CD14-positive monocyte (primary cell): Measurements from ENCODE around the gene NARF. TPM values are rescaled to one million over a fixed set of nuclear protein-coding genes. Genes with fewer than 3 reads are reported as not detected.

Source experiments
- DNase-seq, 3 donors: peaks; one replicate each; pipeline ENCODE4 v3.0.0-alpha.2; 2011 to 2022
- H2AFZ ChIP-seq: 2 replicates; pipeline ENCODE4 v1.6.0; 2012; ENCODE audit warnings: mild to moderate bottlenecking, low read depth, low read length, inconsistent platforms; ENCODE audit not compliant: insufficient read depth, poor library complexity, severe bottlenecking
- H3K27ac ChIP-seq, 2 donors: 1 replicate in 1 of 2; 2 replicates in 1 of 2; pipeline ENCODE4 v1.5.1; 2012 to 2013; ENCODE audit warnings: low read length in 2 of 2, control low read depth in 1 of 2, inconsistent platforms in 1 of 2, low read depth in 1 of 2, mild to moderate bottlenecking in 1 of 2
- H3K27me3 ChIP-seq, 2 donors: one replicate each; pipeline versions ENCODE4 v1.6.0 to v1.6.1; 2011 to 2013; ENCODE audit warnings: low read length in 2 of 2; ENCODE audit not compliant: control insufficient read depth in 2 of 2, insufficient read depth in 2 of 2
- H3K36me3 ChIP-seq, 2 donors: replicated peaks in 1 of 2; 1 replicate in 1 of 2; 2 replicates in 1 of 2; pipeline versions ENCODE4 v1.5.1 to v1.6.1; 2012 to 2013; ENCODE audit warnings: low read length in 2 of 2, control low read depth in 1 of 2, inconsistent platforms in 1 of 2, mild to moderate bottlenecking in 1 of 2; ENCODE audit not compliant: insufficient read depth in 2 of 2, control insufficient read depth in 1 of 2
- H3K4me1 ChIP-seq, 2 donors: 1 replicate in 1 of 2; 2 replicates in 1 of 2; pipeline versions ENCODE4 v1.5.1 to v1.6.1; 2012 to 2013; ENCODE audit warnings: low read length in 2 of 2, control low read depth in 1 of 2, inconsistent platforms in 1 of 2, mild to moderate bottlenecking in 1 of 2, moderate library complexity in 1 of 2; ENCODE audit not compliant: insufficient read depth in 2 of 2, control insufficient read depth in 1 of 2
- H3K4me2 ChIP-seq: replicated peaks from 2 replicates; pipeline ENCODE3; 2012; ENCODE audit warnings: low read length, moderate library complexity, mild to moderate bottlenecking; ENCODE audit not compliant: poor library complexity, severe bottlenecking; ENCODE audit errors: extremely low read depth
- H3K4me3 ChIP-seq, 3 experiments: fragments of 200-600 bp in 1 of 3; sonication (generic) in 1 of 3; replicated peaks in 1 of 3; 1 replicate in 2 of 3; 2 replicates in 1 of 3; pipeline ENCODE4 v1.5.1; 2011 to 2013; ENCODE audit warnings: low read length in 3 of 3, mild to moderate bottlenecking in 3 of 3, control low read depth in 2 of 3, low read depth in 2 of 3, inconsistent platforms in 1 of 3, moderate library complexity in 1 of 3
- H3K79me2 ChIP-seq: 2 replicates; pipeline ENCODE4 v1.6.0; 2012; ENCODE audit warnings: mild to moderate bottlenecking, control low read depth, inconsistent platforms, low read length, moderate library complexity; ENCODE audit not compliant: insufficient read depth
- H3K9ac ChIP-seq: 2 replicates; pipeline ENCODE4 v1.6.0; 2017; ENCODE audit warnings: low read length, mild to moderate bottlenecking; ENCODE audit not compliant: insufficient read depth, poor library complexity, severe bottlenecking
- H3K9me3 ChIP-seq, 2 donors: replicated peaks in 1 of 2; 1 replicate in 1 of 2; 2 replicates in 1 of 2; pipeline versions ENCODE4 v1.5.1 to v1.6.1; 2012 to 2013; ENCODE audit warnings: low read length in 2 of 2, control low read depth in 1 of 2; ENCODE audit not compliant: control insufficient read depth in 1 of 2, insufficient read depth in 1 of 2
- H4K20me1 ChIP-seq: 2 replicates; pipeline ENCODE4 v1.6.0; 2012; ENCODE audit warnings: mild to moderate bottlenecking, low read length, control low read depth, moderate library complexity; ENCODE audit not compliant: insufficient read depth
- H3K27ac Mint-ChIP-seq, 7 donors: one replicate each; pipeline ENCODE4 v1.8.0; 2020; ENCODE audit warnings: mild to moderate bottlenecking in 7 of 7, mixed read lengths in 7 of 7, moderate library complexity in 6 of 7, inconsistent platforms in 2 of 7
- H3K27me3 Mint-ChIP-seq, 3 donors: one replicate each; pipeline ENCODE4 v1.8.0; 2021 to 2022; ENCODE audit warnings: low read depth in 3 of 3, mild to moderate bottlenecking in 3 of 3, mixed read lengths in 3 of 3, moderate library complexity in 3 of 3, inconsistent platforms in 1 of 3
- H3K36me3 Mint-ChIP-seq, 2 donors: one replicate each; pipeline ENCODE4 v1.8.0; 2020; ENCODE audit warnings: mixed read lengths in 2 of 2, inconsistent platforms in 1 of 2, mild to moderate bottlenecking in 1 of 2
- H3K4me1 Mint-ChIP-seq: one replicate; pipeline ENCODE4 v1.8.0; 2020; ENCODE audit warnings: mild to moderate bottlenecking, mixed read lengths
- H3K4me3 Mint-ChIP-seq, 2 donors: one replicate each; pipeline ENCODE4 v1.8.0; 2020; ENCODE audit warnings: mild to moderate bottlenecking in 2 of 2, mixed read lengths in 2 of 2, moderate library complexity in 1 of 2
- H3K9me3 Mint-ChIP-seq, 7 donors: one replicate each; pipeline ENCODE4 v1.8.0; 2020 to 2022; ENCODE audit warnings: mixed read lengths in 7 of 7, mild to moderate bottlenecking in 6 of 7, moderate library complexity in 6 of 7, inconsistent platforms in 2 of 7
- CTCF ChIP-seq: fragments of 200-600 bp; IDR thresholded peaks from one replicate; pipeline ENCODE4 v1.8.0; 2022; ENCODE audit warnings: antibody characterized with exemption, mild to moderate bottlenecking
- WGBS: methylation state at CpG from one replicate; pipeline ENCODE4 v1.1.5; 2013; ENCODE audit warnings: missing lambda C conversion rate; ENCODE audit not compliant: insufficient coverage; 5-methylcytosine and 5-hydroxymethylcytosine counted together
- intact Hi-C, 2 donors: fragments of 100-400 bp; cut with micrococcal nuclease; formaldehyde crosslinking; loops; one replicate each; pipeline versions ENCODE4 v1.15.0 to v1.15.1; 2023
- polyA plus RNA-seq, 3 donors: library from polyadenylated mRNA; depleted of rRNA in 1 of 3; unstranded in 2 of 3; stranded (reverse) in 1 of 3; fragments of 300-500 nt in 2 of 3; fragments of >200 nt in 1 of 3; fragmentation: Illumina TruSeq in 2 of 3; gene quantifications; 1 replicate in 2 of 3; 2 replicates in 1 of 3; pipeline ENCODE4 v1.2.3, GENCODE V29; 2012 to 2021

NARF gene
- polyA plus RNA-seq, 3 donors = 91.2 to 101 (median 100) TPM

GRCh38 chr17:82447876-82448275, 10.7 kb upstream of the NARF start:
- peaks cover 28 to 38% of the 10 kb centered on the region in 2 donors for H3K4me1 ChIP-seq
- no peak for TF ChIP-seq CTCF
- H3K4me1 Mint-ChIP-seq = peaks cover 24% of the 10 kb centered on the region
- H3K79me2 ChIP-seq = peaks cover 66% of the 10 kb centered on the region
- peak overlapping the region; percentile 20 to 48 for H3K27ac ChIP-seq
- peaks cover 42 to 47% of the 10 kb centered on the region in 2 donors for H3K36me3 ChIP-seq
- H3K4me3 ChIP-seq = no peak overlapping the region
- H3K4me3 Mint-ChIP-seq = no peak overlapping the region
- DNase-seq = no peak
- no peaks in the 10 kb centered on the region for H3K9me3 ChIP-seq
- H3K27me3 ChIP-seq = no peaks in the 10 kb centered on the region
- no peak overlapping the region for H2AFZ ChIP-seq
- peaks cover 0 to 1% (median 0%) of the 10 kb centered on the region in 3 donors for H3K27me3 Mint-ChIP-seq
- no peaks in the 10 kb centered on the region for H3K9me3 Mint-ChIP-seq
- 84% methylated on average over 6 of the region's 11 CpGs for WGBS
- no peak overlapping the region for H3K4me2 ChIP-seq
- H3K9ac ChIP-seq = no peak overlapping the region
- H3K36me3 Mint-ChIP-seq = peaks cover 23 to 48% of the 10 kb centered on the region in 2 donors
- peak overlapping the region in 4 of 7 donors; percentile 8 to 61 (median 22) for H3K27ac Mint-ChIP-seq
- peaks cover 73% of the 10 kb centered on the region for H4K20me1 ChIP-seq
- intact Hi-C loops = no loop called here

GRCh38 chr17:82449131-82449882, 9.2 kb upstream of the NARF start:
- TF ChIP-seq CTCF = no peak
- H3K36me3 Mint-ChIP-seq = peaks cover 14 to 38% of the 10 kb centered on the region in 2 donors
- H3K4me1 Mint-ChIP-seq = peaks cover 24% of the 10 kb centered on the region
- Histone ChIP-seq H4K20me1 (peaks cover 58% of the 10 kb centered on the region), H3K79me2 (peaks cover 58% of the 10 kb centered on the region), H3K4me1 (peaks cover 28 to 38% of the 10 kb centered on the region in 2 donors), H3K27ac (peak overlapping the region; percentile 79 to 87), H3K4me2 (peak overlapping the region; percentile 98), H3K9ac (peak overlapping the region; percentile 92), H3K9me3 (no peaks in the 10 kb centered on the region), H3K4me3 (peak overlapping the region; percentile 78 to 100 (median 79)), H3K36me3 (peaks cover 29 to 33% of the 10 kb centered on the region in 2 donors), H3K27me3 (no peaks in the 10 kb centered on the region), H2AFZ (peak overlapping the region; percentile 79)
- peak; percentile 36 to 60 (median 40) for DNase-seq
- peaks cover 0 to 6% (median 2%) of the 10 kb centered on the region in 7 donors for H3K9me3 Mint-ChIP-seq
- H3K27ac Mint-ChIP-seq = peak overlapping the region; percentile 80 to 97 (median 92)
- peak overlapping the region; percentile 93 to 99 for H3K4me3 Mint-ChIP-seq
- intact Hi-C loops = no loop called here
- WGBS = 2% methylated on average over 30 of the region's 30 CpGs
- H3K27me3 Mint-ChIP-seq = peaks cover 0 to 1% (median 0%) of the 10 kb centered on the region in 3 donors
